DND-41 (cell line): ENCODE data around the gene KIR3DL1.
"Not testable (repeated sequence)": the region's sequence is repeated elsewhere in the genome, so short reads cannot be mapped to it uniquely, and the experiment has no call there.

Source experiments
- ATAC-seq: fragments of 200-7000 bp; cut with Tn5 transposase; 3 replicates; pipeline ENCODE4 v1.9.1; 2021; ENCODE audit warnings: low read depth; ENCODE audit not compliant: insufficient read depth
- DNase-seq: peaks from one replicate; pipeline ENCODE4 v3.0.0-alpha.2; 2020
- H2AFZ ChIP-seq: 2 replicates; pipeline ENCODE4 v1.6.0; 2012; ENCODE audit warnings: low read depth, low read length
- H3K27ac ChIP-seq: 2 replicates; pipeline ENCODE4 v1.5.1; 2012; ENCODE audit warnings: low read length, inconsistent platforms
- H3K27me3 ChIP-seq: fragments of 200-600 bp; sonication (generic); 2 replicates; pipeline ENCODE4 v1.6.0; 2012; ENCODE audit warnings: low read length, mild to moderate bottlenecking, inconsistent platforms; ENCODE audit not compliant: insufficient read depth, poor library complexity
- H3K36me3 ChIP-seq: 2 replicates; pipeline ENCODE4 v1.5.1; 2012; ENCODE audit warnings: low read length, inconsistent platforms; ENCODE audit not compliant: insufficient read depth
- H3K4me1 ChIP-seq: 2 replicates; pipeline ENCODE4 v1.5.1; 2012; ENCODE audit warnings: mild to moderate bottlenecking, low read length; ENCODE audit not compliant: insufficient read depth
- H3K4me2 ChIP-seq: 2 replicates; pipeline ENCODE4 v1.6.0; 2012; ENCODE audit warnings: mild to moderate bottlenecking, moderate library complexity, low read length, inconsistent platforms; ENCODE audit not compliant: insufficient read depth
- H3K4me3 ChIP-seq, 2 experiments: fragments of 200-600 bp in 1 of 2; shearing (Covaris generic) in 1 of 2; 2 replicates each; pipeline ENCODE4 v1.5.1; 2012 to 2016; ENCODE audit warnings: inconsistent platforms in 2 of 2, low read length in 2 of 2, mild to moderate bottlenecking in 2 of 2, low read depth in 1 of 2, moderate library complexity in 1 of 2
- H3K79me2 ChIP-seq: 2 replicates; pipeline ENCODE4 v1.6.0; 2012; ENCODE audit warnings: low read length, inconsistent platforms; ENCODE audit not compliant: insufficient read depth
- H3K9ac ChIP-seq: 2 replicates; pipeline ENCODE4 v1.6.0; 2012; ENCODE audit warnings: low read depth, mild to moderate bottlenecking, inconsistent platforms, low read length, moderate library complexity
- H3K9me3 ChIP-seq: 2 replicates; pipeline ENCODE4 v1.5.1; 2012; ENCODE audit warnings: low read length, moderate library complexity, mild to moderate bottlenecking, inconsistent platforms; ENCODE audit not compliant: insufficient read depth, severe bottlenecking
- H4K20me1 ChIP-seq: 2 replicates; pipeline ENCODE4 v1.6.0; 2012; ENCODE audit warnings: low read length; ENCODE audit not compliant: insufficient read depth
- CTCF ChIP-seq: IDR thresholded peaks from 2 replicates; pipeline ENCODE4 v1.5.1; 2012; ENCODE audit warnings: borderline replicate concordance, low read length, moderate library complexity, mild to moderate bottlenecking; ENCODE audit not compliant: poor library complexity, severe bottlenecking; ENCODE audit errors: extremely low read depth
- EZH2 ChIP-seq: IDR thresholded peaks from 3 replicates; pipeline ENCODE4 v1.6.1; 2012; ENCODE audit warnings: borderline replicate concordance, low read depth, mild to moderate bottlenecking, moderate library complexity, low read length, inconsistent platforms; ENCODE audit not compliant: severe bottlenecking

The KIR3DL1 gene

GRCh38 chr19:54832496-54832895, 16.2 kb downstream of the KIR3DL1 start, which contains the start of gene KIR2DS4:
KIR2DS4 (plus strand) TSS chr19:54832676.
- not testable (repeated sequence) for H3K4me3 ChIP-seq, H3K4me2 ChIP-seq, ATAC-seq, H3K9me3 ChIP-seq, H3K4me1 ChIP-seq, H3K27me3 ChIP-seq, H4K20me1 ChIP-seq, H2AFZ ChIP-seq, H3K79me2 ChIP-seq, H3K27ac ChIP-seq, H3K9ac ChIP-seq, DNase-seq, H3K36me3 ChIP-seq

GRCh38 chr19:54835126-54835525, 18.9 kb downstream of the KIR3DL1 start:
- H3K36me3 ChIP-seq, H3K9me3 ChIP-seq, H3K79me2 ChIP-seq, H3K4me2 ChIP-seq, H2AFZ ChIP-seq, DNase-seq, H3K9ac ChIP-seq, H3K27me3 ChIP-seq, ATAC-seq, H4K20me1 ChIP-seq, H3K4me1 ChIP-seq, H3K27ac ChIP-seq, H3K4me3 ChIP-seq: not testable (repeated sequence)

GRCh38 chr19:54837522-54837921, 21.3 kb downstream of the KIR3DL1 start:
- not testable (repeated sequence) for ATAC-seq, H3K27me3 ChIP-seq, H3K9me3 ChIP-seq, H3K4me3 ChIP-seq, H3K9ac ChIP-seq, H3K4me2 ChIP-seq, H4K20me1 ChIP-seq, H3K79me2 ChIP-seq, H3K36me3 ChIP-seq, DNase-seq, H3K4me1 ChIP-seq, H2AFZ ChIP-seq, H3K27ac ChIP-seq

GRCh38 chr19:54843171-54843570, 26.9 kb downstream of the KIR3DL1 start:
- not testable (repeated sequence) for H3K9me3 ChIP-seq, H2AFZ ChIP-seq, DNase-seq, H3K27ac ChIP-seq, H4K20me1 ChIP-seq, H3K4me2 ChIP-seq, ATAC-seq, H3K36me3 ChIP-seq, H3K79me2 ChIP-seq, H3K9ac ChIP-seq, H3K4me3 ChIP-seq, H3K4me1 ChIP-seq, H3K27me3 ChIP-seq

- H3K4me1 ChIP-seq, result not testable (repeated sequence)
These were observed 33.9 kb downstream of the KIR3DL1 start, which contains the start of gene KIR3DL2 for GRCh38 chr19:54850061-54850640. KIR3DL2 (plus strand) TSS chr19:54850443; CDS start chr19:54850476, 33 bp downstream.

GRCh38 chr19:54850930-54851329, 34.7 kb downstream of the KIR3DL1 start:
- Histone ChIP-seq H2AFZ (no peak overlapping the region), H3K4me2 (no peak overlapping the region), H3K79me2 (no peaks in the 10 kb centered on the region), H3K36me3 (no peaks in the 10 kb centered on the region), H3K27ac (no peak overlapping the region), H3K4me3 (no peak overlapping the region), H3K9ac (no peak overlapping the region), H3K4me1 (no peaks in the 10 kb centered on the region), H4K20me1 (no peaks in the 10 kb centered on the region), H3K9me3 (no peaks in the 10 kb centered on the region), H3K27me3 (no peaks in the 10 kb centered on the region)
- TF ChIP-seq EZH2 (no peak), CTCF (no peak)
- no peak for DNase-seq
- ATAC-seq, result no peak

More at GRCh38 chr19:54850061-54850640, 33.9 kb downstream of the KIR3DL1 start, which contains the start of gene KIR3DL2:
- H3K27ac ChIP-seq, H3K27me3 ChIP-seq, H3K79me2 ChIP-seq, H3K9me3 ChIP-seq, H3K9ac ChIP-seq, DNase-seq, H3K4me2 ChIP-seq, H3K4me3 ChIP-seq, H3K36me3 ChIP-seq, H4K20me1 ChIP-seq, H2AFZ ChIP-seq, ATAC-seq: not testable (repeated sequence)
